Endothelial cell of umbilical vein (primary cell): ENCODE results near the gene LYRM2. TPM values are rescaled to one million over a fixed set of nuclear protein-coding genes. Genes with fewer than 3 reads are reported as not detected.

Experiments used
- BruUV-seq: library from RNA; stranded (reverse); fragments of 400-500 nt; replicated peaks from 2 replicates; lab custom pipeline; 2021; lab: Mats Ljungman, UMichigan
- CTCF ChIA-PET: fragments of 300-600, 350-600 bp; sonication (Branson Sonifier 250); formaldehyde crosslinking; loops from one replicate; lab custom pipeline; 2021; ENCODE audit warnings: antibody characterized with exemption, inconsistent platforms; lab: Charles Lee
- POLR2A ChIA-PET: fragments of 300-600, 350-600 bp; sonication (Branson Sonifier 250); formaldehyde crosslinking; loops from one replicate; lab custom pipeline; 2021; ENCODE audit warnings: antibody characterized with exemption, inconsistent platforms; lab: Charles Lee
- DNase-seq: peaks from one replicate; pipeline ENCODE4 v3.0.0-alpha.2; 2011; ENCODE audit warnings: low read depth, low spot score
- FAIRE-seq: peaks from 2 replicates; lab custom pipeline; 2011; peaks lifted over from hg19 to GRCh38; lab: Jason Lieb, UNC
- H2AFZ ChIP-seq: 2 replicates; pipeline ENCODE4 v1.6.0; 2012; ENCODE audit warnings: low read depth, low read length, control low read depth, inconsistent platforms
- H3K27ac ChIP-seq: 2 replicates; pipeline ENCODE4 v1.5.1; 2011; ENCODE audit warnings: low read depth, mild to moderate bottlenecking, control low read depth, low read length, moderate library complexity; ENCODE audit not compliant: insufficient read depth
- H3K27me3 ChIP-seq, 2 experiments: 2 replicates each; pipeline versions ENCODE4 v1.6.0 to v1.6.1; 2011; ENCODE audit warnings: low read length in 2 of 2, mixed read lengths in 1 of 2; ENCODE audit not compliant: control insufficient read depth in 2 of 2, insufficient read depth in 2 of 2
- H3K36me3 ChIP-seq, 2 experiments: 2 replicates in 1 of 2; 3 replicates in 1 of 2; pipeline ENCODE4 v1.5.1; 2011; ENCODE audit warnings: low read length in 2 of 2, mild to moderate bottlenecking in 1 of 2, moderate library complexity in 1 of 2; ENCODE audit not compliant: control insufficient read depth in 2 of 2, insufficient read depth in 2 of 2; ENCODE audit errors: extremely low read depth in 1 of 2
- H3K4me1 ChIP-seq: 3 replicates; pipeline ENCODE4 v1.5.1; 2011; ENCODE audit warnings: mild to moderate bottlenecking, low read length; ENCODE audit not compliant: control insufficient read depth, insufficient read depth; ENCODE audit errors: extremely low read depth
- H3K4me2 ChIP-seq: 2 replicates; pipeline ENCODE4 v1.6.1; 2011; ENCODE audit warnings: low read length, control low read depth, mixed read lengths; ENCODE audit not compliant: insufficient read depth
- H3K4me3 ChIP-seq, 3 experiments: fragments of 200-600 bp in 1 of 3; sonication (generic), shearing (Covaris generic) in 1 of 3; replicated peaks in 1 of 3; 2 replicates each; pipeline ENCODE4 v1.5.1; 2011 to 2016; ENCODE audit warnings: control low read depth in 3 of 3, low read length in 3 of 3, mild to moderate bottlenecking in 2 of 3, inconsistent platforms in 1 of 3, low read depth in 1 of 3, moderate library complexity in 1 of 3; ENCODE audit not compliant: insufficient read depth in 1 of 3
- H3K79me2 ChIP-seq: 2 replicates; pipeline ENCODE4 v1.6.0; 2012; ENCODE audit warnings: low read length, inconsistent platforms; ENCODE audit not compliant: control insufficient read depth, insufficient read depth
- H3K9ac ChIP-seq: replicated peaks from 2 replicates; pipeline ENCODE3; 2011; ENCODE audit warnings: low read length, control low read depth; ENCODE audit not compliant: insufficient read depth; ENCODE audit errors: extremely low read depth
- H3K9me1 ChIP-seq: replicated peaks from 3 replicates; pipeline ENCODE4 v1.6.0; 2011; ENCODE audit warnings: mild to moderate bottlenecking, low read length; ENCODE audit not compliant: control insufficient read depth, insufficient read depth; ENCODE audit errors: extremely low read depth
- H3K9me3 ChIP-seq: replicated peaks from 2 replicates; pipeline ENCODE4 v1.5.1; 2012; ENCODE audit warnings: low read length, inconsistent platforms; ENCODE audit not compliant: control insufficient read depth, insufficient read depth
- H4K20me1 ChIP-seq: replicated peaks from 2 replicates; pipeline ENCODE3; 2011; ENCODE audit warnings: mild to moderate bottlenecking, low read length; ENCODE audit not compliant: control insufficient read depth, insufficient read depth; ENCODE audit errors: extremely low read depth
- EZH2 ChIP-seq: IDR thresholded peaks from 2 replicates; pipeline ENCODE4 v1.6.1; 2012; ENCODE audit warnings: borderline replicate concordance, low read depth, mild to moderate bottlenecking, moderate library complexity, low read length, inconsistent platforms; ENCODE audit not compliant: severe bottlenecking
- FOS ChIP-seq: IDR thresholded peaks from 2 replicates; pipeline ENCODE4 v1.6.1; 2011; ENCODE audit warnings: mild to moderate bottlenecking, low read length, moderate library complexity, borderline replicate concordance; ENCODE audit not compliant: insufficient read depth
- GATA2 ChIP-seq: IDR thresholded peaks from 2 replicates; pipeline ENCODE4 v1.7.0; 2011; ENCODE audit warnings: low read depth, mild to moderate bottlenecking, moderate library complexity, mixed read lengths, low read length; ENCODE audit not compliant: insufficient read length, insufficient read depth
- JUN ChIP-seq: IDR thresholded peaks from 2 replicates; pipeline ENCODE4 v1.6.1; 2011; ENCODE audit warnings: borderline replicate concordance, low read depth; ENCODE audit not compliant: insufficient read length, insufficient read depth
- MYC ChIP-seq: IDR thresholded peaks from one replicate; pipeline ENCODE4 v1.6.1; 2011; ENCODE audit warnings: mild to moderate bottlenecking, low read depth, low read length
- POLR2A ChIP-seq: IDR thresholded peaks from 2 replicates; pipeline ENCODE4 v1.6.1; 2012; ENCODE audit warnings: low read depth, mild to moderate bottlenecking, control low read depth, low read length
- POLR2AphosphoS5 ChIP-seq: IDR thresholded peaks from 2 replicates; pipeline ENCODE4 v1.6.1; 2012; ENCODE audit warnings: low read depth, mild to moderate bottlenecking, control low read depth, low read length, moderate library complexity; ENCODE audit not compliant: insufficient read depth
- dilution Hi-C: fragments of 300-500 bp; cut with MboI; formaldehyde crosslinking; loops from one replicate; pipeline ENCODE4 v1.15.0; 2019; ENCODE audit warnings: low sequenced_read_pairs; ENCODE audit not compliant: extremely low pct_ligation_motif_present
- intact Hi-C: fragments of 100-400 bp; cut with micrococcal nuclease; formaldehyde crosslinking; loops from one replicate; pipeline ENCODE4 v1.10.0; 2022
- polyA plus RNA-seq, 4 experiments: library from polyadenylated mRNA; depleted of rRNA in 3 of 4; stranded (reverse) in 3 of 4; unstranded in 1 of 4; fragments of >200 nt; gene quantifications; 2 replicates each; pipeline versions ENCODE4 v1.2.1 to v1.2.3, GENCODE V29; 2011 to 2012; ENCODE audit warnings: missing spikeins in 1 of 4
- total RNA-seq: library from RNA; stranded (reverse); gene quantifications from 2 replicates; pipeline ENCODE4 v1.2.3, GENCODE V29; 2021
- TF ChIP-seq, protein P1 (sequence below), 2 donors: IDR thresholded peaks; 1 replicate in 1 of 2; 2 replicates in 1 of 2; pipeline ENCODE4 v1.5.1; 2011; ENCODE audit warnings: low read length in 2 of 2, mild to moderate bottlenecking in 2 of 2, moderate library complexity in 2 of 2, control low read depth in 1 of 2, inconsistent platforms in 1 of 2, low read depth in 1 of 2; ENCODE audit not compliant: insufficient read depth in 1 of 2; ENCODE audit errors: extremely low read depth in 1 of 2
- TF ChIP-seq, protein P2 (sequence below): IDR thresholded peaks from 2 replicates; pipeline ENCODE4 v1.6.1; 2011; ENCODE audit not compliant: insufficient read depth, insufficient read length

Gene LYRM2
- total and polyA plus RNA-seq, 2 donors (not counting 3 experiments of a cell fraction or from before 2014, with no cell fraction given) = 11.8 to 41.9 TPM

DNA sequence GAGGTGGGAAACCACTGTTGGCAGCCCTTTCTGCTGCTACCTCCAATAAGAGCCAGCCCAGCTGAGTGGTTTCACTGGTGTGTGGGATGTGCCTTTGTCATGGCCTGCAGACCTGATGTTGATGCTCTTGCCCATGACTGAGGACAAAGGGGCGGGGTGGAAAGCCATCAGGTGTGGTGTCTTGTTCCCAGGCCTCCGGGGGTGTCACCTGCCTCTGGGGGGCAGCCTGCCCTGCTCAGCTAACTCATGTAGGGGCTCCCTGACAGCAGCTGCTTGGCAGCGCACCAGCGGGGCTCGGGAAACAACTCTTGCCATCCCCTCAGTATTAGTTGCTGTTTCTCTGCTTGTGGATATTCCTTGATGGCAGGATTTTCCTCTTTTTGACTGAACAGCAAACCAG is 91.3 kb downstream of the LYRM2 start:
- Histone ChIP-seq H3K9ac (no peak overlapping the region), H3K9me3 (no peaks in the 10 kb centered on the region), H3K27me3 (no peaks in the 10 kb centered on the region), H3K79me2 (no peaks in the 10 kb centered on the region), H3K9me1 (no peaks in the 10 kb centered on the region), H3K27ac (no peak overlapping the region), H3K4me3 (no peak overlapping the region), H4K20me1 (no peaks in the 10 kb centered on the region), H3K4me1 (no peaks in the 10 kb centered on the region), H2AFZ (no peak overlapping the region), H3K36me3 (no peaks in the 10 kb centered on the region), H3K4me2 (no peak overlapping the region)
- ChIA-PET POLR2A (no interaction called here), CTCF (no interaction called here)
- FAIRE-seq (no peak), DNase-seq (no peak)
- no TSS peak for BruUV-seq
- intact Hi-C loops (no loop called here), dilution Hi-C loops (no loop called here)
- TF ChIP-seq, protein P1, sequence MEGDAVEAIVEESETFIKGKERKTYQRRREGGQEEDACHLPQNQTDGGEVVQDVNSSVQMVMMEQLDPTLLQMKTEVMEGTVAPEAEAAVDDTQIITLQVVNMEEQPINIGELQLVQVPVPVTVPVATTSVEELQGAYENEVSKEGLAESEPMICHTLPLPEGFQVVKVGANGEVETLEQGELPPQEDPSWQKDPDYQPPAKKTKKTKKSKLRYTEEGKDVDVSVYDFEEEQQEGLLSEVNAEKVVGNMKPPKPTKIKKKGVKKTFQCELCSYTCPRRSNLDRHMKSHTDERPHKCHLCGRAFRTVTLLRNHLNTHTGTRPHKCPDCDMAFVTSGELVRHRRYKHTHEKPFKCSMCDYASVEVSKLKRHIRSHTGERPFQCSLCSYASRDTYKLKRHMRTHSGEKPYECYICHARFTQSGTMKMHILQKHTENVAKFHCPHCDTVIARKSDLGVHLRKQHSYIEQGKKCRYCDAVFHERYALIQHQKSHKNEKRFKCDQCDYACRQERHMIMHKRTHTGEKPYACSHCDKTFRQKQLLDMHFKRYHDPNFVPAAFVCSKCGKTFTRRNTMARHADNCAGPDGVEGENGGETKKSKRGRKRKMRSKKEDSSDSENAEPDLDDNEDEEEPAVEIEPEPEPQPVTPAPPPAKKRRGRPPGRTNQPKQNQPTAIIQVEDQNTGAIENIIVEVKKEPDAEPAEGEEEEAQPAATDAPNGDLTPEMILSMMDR (IDR thresholded peaks at IDR 0.05; ENCODE audit: extremely low read depth in 1 of 2, insufficient read depth in 1 of 2, low read depth in 1 of 2, low read length in 2 of 2) = no peak
- TF ChIP-seq JUN = no peak
- TF ChIP-seq POLR2AphosphoS5 = no peak
- no peak for TF ChIP-seq EZH2
- TF ChIP-seq MYC = no peak
- TF ChIP-seq, protein P2, sequence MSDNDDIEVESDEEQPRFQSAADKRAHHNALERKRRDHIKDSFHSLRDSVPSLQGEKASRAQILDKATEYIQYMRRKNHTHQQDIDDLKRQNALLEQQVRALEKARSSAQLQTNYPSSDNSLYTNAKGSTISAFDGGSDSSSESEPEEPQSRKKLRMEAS = no peak
- no peak for TF ChIP-seq FOS
- no peak for TF ChIP-seq GATA2
- TF ChIP-seq POLR2A = no peak
